22Rv1 (cell line): Measurements from ENCODE around the gene L3MBTL4.

Experiments
- ZFX ChIP-seq: fragments of 450-650 bp; IDR thresholded peaks from 2 replicates; pipeline ENCODE4 v1.6.1; 2017; ENCODE audit warnings: antibody characterized with exemption, borderline replicate concordance
- TF ChIP-seq, protein P1 (sequence below): fragments of 450-650 bp; IDR thresholded peaks from 2 replicates; pipeline ENCODE4 v1.5.1; 2017; ENCODE audit warnings: mild to moderate bottlenecking

DNA sequence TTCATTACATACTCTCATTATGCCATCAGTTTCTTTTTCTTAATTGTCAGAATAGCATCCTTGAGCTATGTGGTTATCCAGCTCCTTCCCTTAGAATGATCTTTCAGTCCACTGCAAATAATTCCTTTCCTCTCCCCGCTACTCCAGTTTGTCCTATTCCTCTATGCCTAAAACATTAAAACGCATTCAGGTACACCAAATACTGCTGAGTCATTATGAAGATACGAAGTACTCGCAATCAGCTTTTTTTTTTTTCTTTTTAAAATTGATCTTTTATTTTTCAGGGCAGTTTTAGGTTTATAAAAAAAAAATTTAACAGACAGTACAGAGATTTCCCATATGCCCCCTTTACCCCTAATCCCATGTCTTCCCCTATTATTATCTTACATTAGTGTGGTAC lies 354.6 kb downstream of the L3MBTL4 start:
- TF ChIP-seq, protein P1, sequence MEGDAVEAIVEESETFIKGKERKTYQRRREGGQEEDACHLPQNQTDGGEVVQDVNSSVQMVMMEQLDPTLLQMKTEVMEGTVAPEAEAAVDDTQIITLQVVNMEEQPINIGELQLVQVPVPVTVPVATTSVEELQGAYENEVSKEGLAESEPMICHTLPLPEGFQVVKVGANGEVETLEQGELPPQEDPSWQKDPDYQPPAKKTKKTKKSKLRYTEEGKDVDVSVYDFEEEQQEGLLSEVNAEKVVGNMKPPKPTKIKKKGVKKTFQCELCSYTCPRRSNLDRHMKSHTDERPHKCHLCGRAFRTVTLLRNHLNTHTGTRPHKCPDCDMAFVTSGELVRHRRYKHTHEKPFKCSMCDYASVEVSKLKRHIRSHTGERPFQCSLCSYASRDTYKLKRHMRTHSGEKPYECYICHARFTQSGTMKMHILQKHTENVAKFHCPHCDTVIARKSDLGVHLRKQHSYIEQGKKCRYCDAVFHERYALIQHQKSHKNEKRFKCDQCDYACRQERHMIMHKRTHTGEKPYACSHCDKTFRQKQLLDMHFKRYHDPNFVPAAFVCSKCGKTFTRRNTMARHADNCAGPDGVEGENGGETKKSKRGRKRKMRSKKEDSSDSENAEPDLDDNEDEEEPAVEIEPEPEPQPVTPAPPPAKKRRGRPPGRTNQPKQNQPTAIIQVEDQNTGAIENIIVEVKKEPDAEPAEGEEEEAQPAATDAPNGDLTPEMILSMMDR: no peak
- TF ChIP-seq ZFX: no peak
